B cell (primary cell): Measurements from ENCODE around the gene PLD1. TPM values are rescaled to one million over a fixed set of nuclear protein-coding genes. Genes with fewer than 3 reads are reported as not detected.

ENCODE experiments used
- ATAC-seq: fragments of 200-7000 bp; cut with Tn5 transposase; one replicate; pipeline ENCODE4 v1.10.0; 2021; ENCODE audit warnings: low read depth, mild to moderate bottlenecking, moderate number of reproducible peaks, moderate library complexity
- CTCF ChIA-PET: fragments of 350-600 bp; sonication (Branson Sonifier 250); formaldehyde crosslinking; loops from one replicate; lab custom pipeline; 2021; ENCODE audit warnings: antibody characterized with exemption, inconsistent platforms; lab: Charles Lee
- POLR2A ChIA-PET: fragments of 350-600 bp; sonication (Branson Sonifier 250); formaldehyde crosslinking; loops from one replicate; lab custom pipeline; 2021; ENCODE audit warnings: antibody characterized with exemption; lab: Charles Lee
- DNase-seq: peaks from one replicate; pipeline ENCODE4 v3.0.0; 2013
- H2AFZ ChIP-seq: 2 replicates; pipeline ENCODE4 v1.6.1; 2012; ENCODE audit warnings: mild to moderate bottlenecking, low read depth, low read length; ENCODE audit not compliant: insufficient read depth, poor library complexity, severe bottlenecking
- H3K27ac ChIP-seq, 2 donors: 1 replicate in 1 of 2; 2 replicates in 1 of 2; pipeline ENCODE4 v1.5.1; 2012 to 2013; ENCODE audit warnings: low read length in 2 of 2, mild to moderate bottlenecking in 2 of 2, moderate library complexity in 1 of 2
- H3K27me3 ChIP-seq, 4 experiments: fragments of 200-600 bp in 1 of 4; sonication (generic) in 1 of 4; replicated peaks in 1 of 4; 1 replicate in 2 of 4; 2 replicates in 2 of 4; pipeline versions ENCODE4 v1.6.1 to v1.7.0; 2013 to 2016; ENCODE audit warnings: low read length in 3 of 4, mild to moderate bottlenecking in 2 of 4, mixed read lengths in 1 of 4, moderate library complexity in 1 of 4; ENCODE audit not compliant: insufficient read depth in 4 of 4, control insufficient read depth in 3 of 4; ENCODE audit errors: control extremely low read depth in 1 of 4
- H3K36me3 ChIP-seq, 2 experiments: replicated peaks in 1 of 2; 1 replicate in 1 of 2; 2 replicates in 1 of 2; pipeline versions ENCODE4 v1.6.1 to v1.7.1; 2013; ENCODE audit warnings: low read length in 1 of 2; ENCODE audit not compliant: insufficient read depth in 2 of 2, control insufficient read depth in 1 of 2; ENCODE audit errors: control extremely low read depth in 1 of 2, extremely low read depth in 1 of 2
- H3K4me1 ChIP-seq, 2 donors: fragments of 200-600 bp in 1 of 2; sonication (generic) in 1 of 2; 1 replicate in 1 of 2; 2 replicates in 1 of 2; pipeline versions ENCODE4 v1.5.1 to v1.6.1; 2013 to 2017; ENCODE audit warnings: low read length in 2 of 2; ENCODE audit not compliant: control insufficient read depth in 2 of 2, insufficient read depth in 2 of 2
- H3K4me2 ChIP-seq: replicated peaks from 2 replicates; pipeline ENCODE3; 2012; ENCODE audit warnings: mild to moderate bottlenecking, low read depth, low read length; ENCODE audit not compliant: poor library complexity, severe bottlenecking
- H3K4me3 ChIP-seq, 5 experiments: fragments of 200-600 bp in 1 of 5; sonication (generic) in 1 of 5; 1 replicate in 3 of 5; 2 replicates in 2 of 5; pipeline versions ENCODE4 v1.5.1 to v1.7.0; 2011 to 2016; ENCODE audit warnings: low read length in 4 of 5, mild to moderate bottlenecking in 4 of 5, low read depth in 2 of 5, control low read depth in 1 of 5, moderate library complexity in 1 of 5; ENCODE audit not compliant: insufficient read depth in 1 of 5; ENCODE audit errors: control extremely low read depth in 1 of 5, extremely low read depth in 1 of 5
- H3K79me2 ChIP-seq: fragments of 200-600 bp; sonication (generic); one replicate; pipeline ENCODE4 v1.6.0; 2016; ENCODE audit warnings: low read length; ENCODE audit not compliant: control insufficient read depth, insufficient read depth
- H3K9ac ChIP-seq: fragments of 200-600 bp; sonication (generic); 2 replicates; pipeline ENCODE4 v1.6.1; 2017; ENCODE audit warnings: mild to moderate bottlenecking, low read length, moderate library complexity
- H3K9me3 ChIP-seq, 3 donors: one replicate each; pipeline versions ENCODE4 v1.6.1 to v1.7.1; 2013; ENCODE audit warnings: low read length in 2 of 3; ENCODE audit not compliant: control insufficient read depth in 2 of 3, insufficient read depth in 1 of 3; ENCODE audit errors: control extremely low read depth in 1 of 3
- H4K20me1 ChIP-seq: 2 replicates; pipeline ENCODE4 v1.6.0; 2012; ENCODE audit warnings: mild to moderate bottlenecking, low read length; ENCODE audit not compliant: insufficient read depth, control insufficient read depth, poor library complexity, severe bottlenecking
- H3K27ac Mint-ChIP-seq: one replicate; pipeline ENCODE4 v1.8.0; 2021; ENCODE audit warnings: mixed read lengths
- H3K27me3 Mint-ChIP-seq: one replicate; pipeline ENCODE4 v1.8.0; 2021; ENCODE audit warnings: mixed read lengths
- H3K4me1 Mint-ChIP-seq: one replicate; pipeline ENCODE4 v1.8.0; 2021; ENCODE audit warnings: mixed read lengths
- H3K4me3 Mint-ChIP-seq: one replicate; pipeline ENCODE4 v1.8.0; 2021; ENCODE audit warnings: mixed read lengths
- H3K9me3 Mint-ChIP-seq: one replicate; pipeline ENCODE4 v1.8.0; 2022; ENCODE audit warnings: mixed read lengths; ENCODE audit not compliant: insufficient read depth
- EZH2 ChIP-seq: IDR thresholded peaks from 2 replicates; pipeline ENCODE4 v1.6.1; 2012; ENCODE audit warnings: borderline replicate concordance, low read depth, mild to moderate bottlenecking, moderate library complexity, low read length; ENCODE audit not compliant: insufficient read depth, poor library complexity, severe bottlenecking
- WGBS: methylation state at CpG from one replicate; pipeline ENCODE4 v1.1.5; 2013; ENCODE audit warnings: missing lambda C conversion rate; ENCODE audit not compliant: insufficient coverage; 5-methylcytosine and 5-hydroxymethylcytosine counted together
- intact Hi-C: fragments of 100-400 bp; cut with micrococcal nuclease; formaldehyde crosslinking; loops from one replicate; pipeline ENCODE4 v1.10.0; 2022
- polyA plus RNA-seq: library from polyadenylated mRNA; depleted of rRNA; stranded (reverse); fragments of >200 nt; gene quantifications from 2 replicates; pipeline ENCODE4 v1.2.3, GENCODE V29; 2012
- total RNA-seq, 2 donors: library from RNA; stranded (reverse); fragments of 120-200 nt in 1 of 2; gene quantifications; 1 replicate in 1 of 2; 2 replicates in 1 of 2; pipeline versions ENCODE4 v1.2.3 to v1.2.4, GENCODE V29; 2013 to 2022
- TF ChIP-seq, protein P1 (sequence below): fragments of 200-600 bp; IDR thresholded peaks from one replicate; pipeline ENCODE4 v1.8.0; 2022; ENCODE audit warnings: antibody characterized with exemption, mild to moderate bottlenecking

PLD1 gene
- total and polyA plus RNA-seq, 2 donors (not counting 1 experiment from before 2014, with no cell fraction given), result 0.24 to 0.52 TPM

DNA sequence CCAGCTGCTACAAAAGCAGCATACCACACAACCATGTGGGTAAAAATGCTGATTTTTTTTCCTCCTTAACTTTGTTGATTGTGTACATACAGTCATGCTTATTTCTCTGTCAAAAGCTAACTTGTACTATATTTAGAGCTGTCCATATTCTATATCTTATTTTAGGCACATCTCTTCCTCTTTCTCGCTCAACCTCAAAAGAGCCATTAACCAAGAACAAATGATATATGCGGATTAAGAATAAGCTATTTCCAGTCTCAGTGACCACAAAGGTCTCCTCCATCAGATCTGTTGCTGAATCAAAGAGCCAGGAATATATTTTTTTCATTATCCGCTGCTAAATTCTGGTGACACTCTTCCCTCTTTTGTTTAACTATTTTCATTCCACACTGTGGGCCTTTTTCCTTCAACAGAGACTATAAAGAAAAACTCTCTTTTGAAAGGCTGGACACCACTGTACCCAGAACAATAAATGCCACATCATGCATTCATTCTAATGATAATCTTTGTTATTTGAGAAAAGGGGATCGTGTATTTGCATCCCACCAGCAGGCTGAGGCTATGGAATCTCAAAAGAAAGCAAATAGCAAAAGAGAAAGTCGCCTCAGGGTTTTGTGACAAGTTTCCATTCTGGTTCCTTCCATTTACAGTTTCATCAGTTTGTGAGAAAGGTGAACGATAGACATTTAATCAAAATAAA lies 40.8 kb upstream of the PLD1 start:
- intact Hi-C loops, result no loop called here
- POLR2A ChIA-PET, result no interaction called here
- Mint-ChIP-seq H3K9me3 (peaks cover 5% of the 10 kb centered on the region), H3K4me1 (no peaks in the 10 kb centered on the region), H3K4me3 (no peak overlapping the region), H3K27ac (no peak overlapping the region), H3K27me3 (no peaks in the 10 kb centered on the region)
- Histone ChIP-seq H3K9ac (no peak overlapping the region), H3K27me3 (no peaks in the 10 kb centered on the region), H3K36me3 (no peaks in the 10 kb centered on the region), H3K4me3 (no peak overlapping the region), H3K79me2 (no peaks in the 10 kb centered on the region), H3K4me2 (no peak overlapping the region), H2AFZ (no peak overlapping the region), H3K9me3 (peaks cover 0 to 12% (median 0%) of the 10 kb centered on the region in 3 donors), H3K4me1 (no peaks in the 10 kb centered on the region), H4K20me1 (no peaks in the 10 kb centered on the region), H3K27ac (no peak overlapping the region)
- ATAC-seq (no peak), DNase-seq (no peak)
- TF ChIP-seq, protein P1, sequence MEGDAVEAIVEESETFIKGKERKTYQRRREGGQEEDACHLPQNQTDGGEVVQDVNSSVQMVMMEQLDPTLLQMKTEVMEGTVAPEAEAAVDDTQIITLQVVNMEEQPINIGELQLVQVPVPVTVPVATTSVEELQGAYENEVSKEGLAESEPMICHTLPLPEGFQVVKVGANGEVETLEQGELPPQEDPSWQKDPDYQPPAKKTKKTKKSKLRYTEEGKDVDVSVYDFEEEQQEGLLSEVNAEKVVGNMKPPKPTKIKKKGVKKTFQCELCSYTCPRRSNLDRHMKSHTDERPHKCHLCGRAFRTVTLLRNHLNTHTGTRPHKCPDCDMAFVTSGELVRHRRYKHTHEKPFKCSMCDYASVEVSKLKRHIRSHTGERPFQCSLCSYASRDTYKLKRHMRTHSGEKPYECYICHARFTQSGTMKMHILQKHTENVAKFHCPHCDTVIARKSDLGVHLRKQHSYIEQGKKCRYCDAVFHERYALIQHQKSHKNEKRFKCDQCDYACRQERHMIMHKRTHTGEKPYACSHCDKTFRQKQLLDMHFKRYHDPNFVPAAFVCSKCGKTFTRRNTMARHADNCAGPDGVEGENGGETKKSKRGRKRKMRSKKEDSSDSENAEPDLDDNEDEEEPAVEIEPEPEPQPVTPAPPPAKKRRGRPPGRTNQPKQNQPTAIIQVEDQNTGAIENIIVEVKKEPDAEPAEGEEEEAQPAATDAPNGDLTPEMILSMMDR, result no peak
- no peak for TF ChIP-seq EZH2
- CTCF ChIA-PET, result no interaction called here
- whole genome bisulfite sequencing, result 50% methylated on average over 2 of the region's 6 CpGs

DNA sequence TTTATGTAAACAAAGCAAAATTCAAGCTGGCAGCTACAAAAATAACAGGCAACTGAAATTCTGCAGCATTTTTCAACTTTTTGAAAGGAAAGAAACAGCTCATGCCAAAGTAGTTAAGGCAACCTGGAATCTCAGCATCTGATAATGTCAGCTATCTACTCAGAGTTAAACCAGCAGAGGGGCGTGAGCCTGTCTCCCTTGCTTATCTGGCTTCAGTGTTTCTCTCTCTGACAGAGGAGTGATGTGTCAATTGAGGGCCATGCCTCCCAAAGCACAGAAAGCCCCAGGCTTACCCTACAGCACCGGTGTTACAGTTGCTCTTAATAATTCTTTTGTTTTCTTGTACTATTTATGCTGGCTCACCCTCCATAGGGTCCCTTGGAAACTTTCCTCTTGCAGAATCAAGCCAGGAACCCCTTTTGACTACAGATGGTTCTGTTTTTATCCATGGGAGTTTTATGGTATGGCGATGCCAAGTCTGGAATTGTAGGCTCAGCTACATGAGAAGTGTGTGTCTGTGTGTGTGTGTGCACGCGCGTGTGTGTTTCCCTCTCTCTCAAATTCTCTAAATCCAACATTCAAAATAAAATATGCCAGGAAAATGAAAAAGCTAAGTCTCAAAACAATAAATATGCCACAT lies 40.2 kb upstream of the PLD1 start:
- Histone ChIP-seq H3K27me3 (no peaks in the 10 kb centered on the region), H4K20me1 (no peaks in the 10 kb centered on the region), H3K4me1 (no peaks in the 10 kb centered on the region), H2AFZ (no peak overlapping the region), H3K4me2 (no peak overlapping the region), H3K79me2 (no peaks in the 10 kb centered on the region), H3K27ac (no peak overlapping the region), H3K9me3 (peaks cover 0 to 11% (median 0%) of the 10 kb centered on the region in 3 donors), H3K36me3 (no peaks in the 10 kb centered on the region), H3K9ac (no peak overlapping the region), H3K4me3 (no peak overlapping the region)
- 100% methylated on average over 1 of the region's 6 CpGs for WGBS
- DNase-seq (no peak), ATAC-seq (no peak)
- H3K27me3 Mint-ChIP-seq, result no peaks in the 10 kb centered on the region
- H3K27ac Mint-ChIP-seq, result no peak overlapping the region
- peaks cover 5% of the 10 kb centered on the region for H3K9me3 Mint-ChIP-seq
- H3K4me1 Mint-ChIP-seq, result no peaks in the 10 kb centered on the region
- no peak overlapping the region for H3K4me3 Mint-ChIP-seq
- intact Hi-C loops, result no loop called here
- ChIA-PET POLR2A (no interaction called here), CTCF (no interaction called here)
- TF ChIP-seq, protein P1, result no peak
- no peak for TF ChIP-seq EZH2
